Trophoblast cell (in vitro differentiated cells and primary cell): Measurements from ENCODE around the gene DUXB.

ENCODE experiments used
- DNase-seq, 2 donors: peaks; one replicate each; pipeline ENCODE4 v3.0.0-alpha.2; 2016
- H2AFZ ChIP-seq: 2 replicates; pipeline ENCODE4 v1.6.1; 2013; ENCODE audit warnings: low read length, moderate library complexity, mild to moderate bottlenecking; ENCODE audit not compliant: insufficient read depth, poor library complexity
- H2AK5ac ChIP-seq: 2 replicates; pipeline ENCODE4 v1.6.1; 2013; ENCODE audit warnings: mild to moderate bottlenecking, low read length
- H2BK120ac ChIP-seq: 2 replicates; pipeline ENCODE4 v1.6.1; 2013; ENCODE audit warnings: low read length, mild to moderate bottlenecking, moderate library complexity; ENCODE audit not compliant: insufficient read depth, poor library complexity
- H2BK12ac ChIP-seq: 2 replicates; pipeline ENCODE4 v1.6.1; 2013; ENCODE audit warnings: mild to moderate bottlenecking, low read length, moderate library complexity
- H2BK5ac ChIP-seq: 2 replicates; pipeline ENCODE4 v1.6.1; 2013; ENCODE audit warnings: low read length, low read depth, moderate library complexity, mild to moderate bottlenecking; ENCODE audit not compliant: poor library complexity
- H3K14ac ChIP-seq: 2 replicates; pipeline ENCODE4 v1.6.1; 2013; ENCODE audit warnings: mild to moderate bottlenecking, low read length
- H3K18ac ChIP-seq: 2 replicates; pipeline ENCODE4 v1.6.1; 2013; ENCODE audit warnings: mild to moderate bottlenecking, low read length
- H3K23ac ChIP-seq: 2 replicates; pipeline ENCODE4 v1.6.1; 2013; ENCODE audit warnings: low read length
- H3K27ac ChIP-seq: 2 replicates; pipeline ENCODE4 v1.5.1; 2013; ENCODE audit warnings: low read depth, mild to moderate bottlenecking, inconsistent platforms, low read length, moderate library complexity
- H3K27me3 ChIP-seq: 2 replicates; pipeline ENCODE4 v1.6.1; 2013; ENCODE audit warnings: inconsistent platforms, mild to moderate bottlenecking, low read length, moderate library complexity; ENCODE audit not compliant: insufficient read depth
- H3K36me3 ChIP-seq, 2 experiments: 1 replicate in 1 of 2; 2 replicates in 1 of 2; pipeline ENCODE4 v1.6.1; 2013; ENCODE audit warnings: low read length in 2 of 2, mild to moderate bottlenecking in 2 of 2, moderate library complexity in 1 of 2; ENCODE audit not compliant: insufficient read depth in 2 of 2, control insufficient read depth in 1 of 2
- H3K4ac ChIP-seq: 2 replicates; pipeline ENCODE4 v1.6.1; 2013; ENCODE audit warnings: low read depth, mild to moderate bottlenecking, low read length, moderate library complexity
- H3K4me1 ChIP-seq, 2 experiments: 1 replicate in 1 of 2; 2 replicates in 1 of 2; pipeline ENCODE4 v1.6.1; 2013; ENCODE audit warnings: low read length in 2 of 2, mild to moderate bottlenecking in 2 of 2, moderate library complexity in 1 of 2; ENCODE audit not compliant: insufficient read depth in 2 of 2, control insufficient read depth in 1 of 2
- H3K4me2 ChIP-seq: 2 replicates; pipeline ENCODE4 v1.6.1; 2013; ENCODE audit warnings: inconsistent platforms, mild to moderate bottlenecking, low read length, moderate library complexity
- H3K4me3 ChIP-seq: 2 replicates; pipeline ENCODE4 v1.5.1; 2013; ENCODE audit warnings: mild to moderate bottlenecking, low read depth, low read length, inconsistent platforms
- H3K79me1 ChIP-seq: one replicate; pipeline ENCODE4 v1.6.1; 2013; ENCODE audit warnings: low read length
- H3K79me2 ChIP-seq: 2 replicates; pipeline ENCODE4 v1.6.1; 2013; ENCODE audit warnings: low read length, mild to moderate bottlenecking; ENCODE audit not compliant: control insufficient read depth, insufficient read depth, poor library complexity
- H3K9ac ChIP-seq: 2 replicates; pipeline ENCODE4 v1.6.1; 2013; ENCODE audit warnings: mild to moderate bottlenecking, low read length
- H3K9me3 ChIP-seq: 2 replicates; pipeline ENCODE4 v1.6.1; 2013; ENCODE audit warnings: low read depth, mild to moderate bottlenecking, control low read depth, inconsistent platforms, low read length; ENCODE audit not compliant: insufficient read depth
- H4K12ac ChIP-seq: 2 replicates; pipeline ENCODE4 v1.6.1; 2013; ENCODE audit warnings: low read depth, mild to moderate bottlenecking, low read length, moderate library complexity
- H4K8ac ChIP-seq: 2 replicates; pipeline ENCODE4 v1.6.1; 2013; ENCODE audit warnings: low read depth, mild to moderate bottlenecking, low read length, moderate library complexity
- H4K91ac ChIP-seq: one replicate; pipeline ENCODE4 v1.6.1; 2013; ENCODE audit warnings: low read depth, mild to moderate bottlenecking, low read length, moderate library complexity
- WGBS: extraction: QIAGEN DNeasy Blood & Tissue Kit; methylation state at CpG from one replicate; pipeline ENCODE4 v1.1.7; 2013; ENCODE audit warnings: missing lambda C conversion rate; ENCODE audit not compliant: insufficient read length, insufficient coverage; ENCODE audit errors: extremely low coverage; 5-methylcytosine and 5-hydroxymethylcytosine counted together

Gene DUXB

DNA sequence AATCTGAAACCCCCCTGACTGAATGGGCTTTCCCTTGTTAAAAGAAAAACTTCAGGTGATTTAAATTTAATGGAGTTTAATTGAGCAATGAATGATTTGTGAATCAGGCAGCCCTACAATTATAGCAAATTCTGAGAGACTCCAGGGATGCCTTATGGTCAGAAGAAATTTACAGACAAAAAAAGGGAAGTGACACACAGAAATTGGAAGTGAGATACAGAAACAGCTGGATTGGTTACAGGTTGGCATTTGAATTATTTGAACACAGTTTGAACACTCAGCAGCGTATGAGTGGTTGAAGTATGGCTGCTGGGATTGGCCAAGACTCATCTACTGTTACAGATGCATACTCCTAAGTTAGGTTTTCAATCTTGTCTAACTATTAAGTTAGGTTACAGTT lies 44.0 kb upstream of the DUXB start:
- Histone ChIP-seq H2BK12ac (no peak overlapping the region), H3K27ac (no peak overlapping the region), H3K9ac (no peak overlapping the region), H3K27me3 (no peaks in the 10 kb centered on the region), H3K9me3 (peaks cover 10% of the 10 kb centered on the region), H4K12ac (no peak overlapping the region), H3K18ac (no peak overlapping the region), H3K4me2 (no peak overlapping the region), H2BK120ac (no peak overlapping the region), H3K79me2 (no peaks in the 10 kb centered on the region), H3K23ac (no peak overlapping the region), H3K36me3 (no peaks in the 10 kb centered on the region), H3K14ac (no peak overlapping the region), H2BK5ac (no peak overlapping the region), H4K8ac (no peak overlapping the region), H3K4me3 (no peak overlapping the region), H3K79me1 (no peaks in the 10 kb centered on the region), H4K91ac (no peak overlapping the region), H2AFZ (no peak overlapping the region), H3K4ac (no peak overlapping the region), H2AK5ac (no peak overlapping the region), H3K4me1 (no peaks in the 10 kb centered on the region)
- no CpG with 5 or more reads among the region's 1 CpG for WGBS
- no peak for DNase-seq

DNA sequence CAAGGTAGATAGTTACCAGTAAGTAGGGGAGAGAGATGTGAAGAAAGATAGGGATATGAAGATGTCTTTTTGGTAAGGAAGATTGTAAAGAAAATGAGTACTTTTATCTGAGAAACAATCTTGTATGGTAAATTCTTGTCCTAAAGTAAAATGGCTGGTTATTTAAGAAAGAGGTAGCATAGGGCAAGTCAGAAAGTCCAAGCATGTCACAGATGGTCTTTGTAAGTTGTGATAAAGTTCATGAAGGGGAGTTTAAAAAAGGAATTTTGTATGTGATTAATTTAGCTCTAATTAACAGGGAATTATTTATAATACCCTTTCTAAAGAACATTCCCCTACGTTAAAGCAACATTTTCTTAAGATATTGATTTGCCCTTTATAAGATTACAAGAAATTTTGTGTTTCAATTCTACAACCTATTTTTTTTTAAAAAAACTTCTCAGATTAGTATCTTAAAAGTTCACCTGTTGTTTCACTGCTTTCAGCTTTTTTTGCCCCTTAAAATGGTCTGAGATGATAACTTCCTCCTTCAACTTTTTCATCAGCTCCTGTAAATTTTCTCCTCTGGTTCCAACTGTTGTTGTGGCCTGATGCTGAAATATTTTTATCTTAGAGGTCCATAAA lies 41.3 kb upstream of the DUXB start:
- Histone ChIP-seq H3K23ac (no peak overlapping the region), H3K79me2 (no peaks in the 10 kb centered on the region), H3K9ac (no peak overlapping the region), H4K8ac (no peak overlapping the region), H3K27ac (no peak overlapping the region), H3K9me3 (peaks cover 13% of the 10 kb centered on the region), H3K27me3 (no peaks in the 10 kb centered on the region), H3K4ac (no peak overlapping the region), H4K91ac (no peak overlapping the region), H3K36me3 (no peaks in the 10 kb centered on the region), H2BK12ac (no peak overlapping the region), H3K4me3 (no peak overlapping the region), H3K14ac (no peak overlapping the region), H2AFZ (no peak overlapping the region), H4K12ac (no peak overlapping the region), H2AK5ac (no peak overlapping the region), H2BK5ac (no peak overlapping the region), H3K4me1 (no peaks in the 10 kb centered on the region), H2BK120ac (no peak overlapping the region), H3K18ac (no peak overlapping the region), H3K4me2 (no peak overlapping the region), H3K79me1 (no peaks in the 10 kb centered on the region)
- WGBS: no CpG with 5 or more reads among the region's 1 CpG
- DNase-seq: no peak

DNA sequence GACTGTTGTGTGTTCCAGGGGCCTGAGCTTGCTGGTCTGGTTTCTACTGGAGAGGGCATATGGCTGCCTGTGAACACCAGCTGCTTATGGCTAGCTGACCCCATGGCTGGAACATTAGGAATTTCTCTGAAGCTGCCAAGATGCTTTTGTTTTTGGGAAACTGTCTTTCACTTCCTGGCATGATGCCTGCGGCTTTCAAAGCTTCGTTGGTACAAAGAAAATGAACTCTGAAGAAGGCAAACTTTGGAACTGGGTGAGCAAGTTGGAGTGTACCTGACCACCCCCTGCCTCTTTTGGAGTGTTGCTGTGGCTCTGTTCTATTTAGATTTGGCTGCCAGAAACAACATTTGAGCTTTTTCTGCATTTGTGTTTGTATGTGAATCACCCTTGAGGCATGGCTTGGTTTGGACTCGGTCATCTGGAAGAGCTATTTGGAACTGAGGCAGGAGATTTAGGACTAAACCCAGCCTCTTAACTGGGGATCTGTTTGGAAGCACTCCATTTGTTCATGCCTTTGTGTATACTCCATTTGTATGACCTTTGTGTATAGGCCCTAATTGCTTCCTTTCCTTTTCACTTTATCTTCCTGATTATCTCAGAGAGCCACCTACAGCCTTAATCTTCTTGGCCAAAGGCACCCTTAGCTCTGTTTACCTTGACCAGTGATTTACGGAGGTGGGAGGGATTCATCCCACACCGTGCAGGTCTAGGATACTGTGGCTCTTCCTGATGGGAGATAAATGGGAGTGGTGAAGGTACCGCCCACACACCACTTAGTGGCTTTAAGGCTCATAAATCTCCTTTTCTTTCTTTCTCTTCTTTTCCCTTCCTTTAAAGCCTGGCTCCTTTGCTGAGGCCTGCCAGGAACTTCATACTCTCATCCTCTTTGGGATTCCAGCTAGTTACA lies 32.3 kb upstream of the DUXB start:
- Histone ChIP-seq H3K79me1 (no peaks in the 10 kb centered on the region), H2AFZ (no peak overlapping the region), H3K23ac (no peak overlapping the region), H4K12ac (no peak overlapping the region), H3K36me3 (no peaks in the 10 kb centered on the region), H3K79me2 (no peaks in the 10 kb centered on the region), H3K4me3 (no peak overlapping the region), H3K4ac (no peak overlapping the region), H2BK12ac (no peak overlapping the region), H3K14ac (no peak overlapping the region), H3K27ac (no peak overlapping the region), H2BK5ac (no peak overlapping the region), H3K9ac (no peak overlapping the region), H3K9me3 (no peaks in the 10 kb centered on the region), H3K4me2 (no peak overlapping the region), H4K91ac (no peak overlapping the region), H3K27me3 (no peaks in the 10 kb centered on the region), H3K4me1 (no peaks in the 10 kb centered on the region), H2BK120ac (no peak overlapping the region), H2AK5ac (no peak overlapping the region), H3K18ac (no peak overlapping the region), H4K8ac (no peak overlapping the region)
- no CpG with 5 or more reads among the region's 6 CpGs for WGBS
- DNase-seq: no peak

DNA sequence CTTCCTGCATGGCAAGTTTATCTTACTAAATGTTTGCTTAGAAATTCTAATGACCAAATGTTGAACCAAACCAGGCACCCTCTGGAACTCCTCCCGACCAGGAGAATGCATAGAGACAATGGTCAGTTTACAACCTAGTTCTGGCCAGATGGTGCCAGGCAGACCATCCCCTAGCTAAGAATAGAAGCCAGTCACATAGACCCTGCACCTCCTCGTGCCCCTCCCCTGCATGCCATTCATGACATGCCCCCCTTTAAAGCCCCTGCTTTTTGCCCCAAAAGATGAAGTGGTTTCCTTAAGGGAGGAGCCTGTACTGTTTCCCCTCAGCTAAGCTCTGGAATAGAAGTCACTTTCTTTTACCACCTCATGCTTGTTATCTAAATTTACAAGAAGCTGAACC lies 31.6 kb upstream of the DUXB start:
- Histone ChIP-seq H3K4me3 (no peak overlapping the region), H2BK120ac (no peak overlapping the region), H3K9me3 (peaks cover under 1% of the 10 kb centered on the region), H3K4me1 (no peaks in the 10 kb centered on the region), H2BK12ac (no peak overlapping the region), H3K4ac (no peak overlapping the region), H3K18ac (no peak overlapping the region), H4K8ac (no peak overlapping the region), H3K23ac (no peak overlapping the region), H4K12ac (no peak overlapping the region), H2AFZ (no peak overlapping the region), H3K4me2 (no peak overlapping the region), H3K36me3 (no peaks in the 10 kb centered on the region), H2BK5ac (no peak overlapping the region), H3K79me2 (no peaks in the 10 kb centered on the region), H3K9ac (no peak overlapping the region), H4K91ac (no peak overlapping the region), H2AK5ac (no peak overlapping the region), H3K14ac (no peak overlapping the region), H3K27me3 (no peaks in the 10 kb centered on the region), H3K79me1 (no peaks in the 10 kb centered on the region), H3K27ac (no peak overlapping the region)
- WGBS: no CpG with 5 or more reads among the region's 2 CpGs
- DNase-seq: no peak
